Measurements from ENCODE around the gene HSFX3.
"Not testable (repeated sequence)": the region's sequence is repeated elsewhere in the genome, so short reads cannot be mapped to it uniquely, and the experiment has no call there.

Gene HSFX3

GRCh38 chrX:149549701-149550100 is at the start of gene HSFX3:
TSS of gene HSFX3 (minus strand) at chrX:149549924. CDS start at chrX:149549852, 72 bp downstream.
- not testable (repeated sequence) for DNase-seq

GRCh38 chrX:149598603-149599002 is 48.9 kb upstream of the HSFX3 start:
- DNase-seq = not testable (repeated sequence)

- not testable (repeated sequence) for DNase-seq
Observed at GRCh38 chrX:149595943-149596342, 46.2 kb upstream of the HSFX3 start.

- DNase-seq = not testable (repeated sequence)
Observed at GRCh38 chrX:149595214-149595613, 45.5 kb upstream of the HSFX3 start, which contains the start of gene HSFX2. TSS of gene HSFX2 (minus strand) at chrX:149595314. CDS start at chrX:149594700, 614 bp downstream.

GRCh38 chrX:149590993-149591392 is 41.3 kb upstream of the HSFX3 start:
- DNase-seq = not testable (repeated sequence)

- not testable (repeated sequence) for DNase-seq
Observed at GRCh38 chrX:149587359-149587758, 37.6 kb upstream of the HSFX3 start, which contains the start of gene MAGEA9B. TSS of gene MAGEA9B (minus strand) at chrX:149587459. CDS start at chrX:149583179, 4,280 bp downstream.

- DNase-seq = not testable (repeated sequence)
Observed at GRCh38 chrX:149585631-149586030, 35.9 kb upstream of the HSFX3 start.

- DNase-seq = not testable (repeated sequence)
Observed at GRCh38 chrX:149573456-149573855, 23.7 kb upstream of the HSFX3 start.

GRCh38 chrX:149572743-149573142 is 23.0 kb upstream of the HSFX3 start:
- no peak for DNase-seq

GRCh38 chrX:149571770-149572169 is 22.0 kb upstream of the HSFX3 start:
- no peak for DNase-seq

- no peak for DNase-seq
Observed at GRCh38 chrX:149570668-149571067, 20.9 kb upstream of the HSFX3 start.

GRCh38 chrX:149569770-149570169 is 20.0 kb upstream of the HSFX3 start:
- DNase-seq = no peak

- no peak for DNase-seq
Observed at GRCh38 chrX:149568701-149569296, 19.1 kb upstream of the HSFX3 start.

GRCh38 chrX:149567621-149568417 is 18.1 kb upstream of the HSFX3 start:
- no peak for DNase-seq

- DNase-seq = no peak
Observed at GRCh38 chrX:149563359-149563758, 13.6 kb upstream of the HSFX3 start.

GRCh38 chrX:149555251-149555650 is 5.5 kb upstream of the HSFX3 start:
- DNase-seq = not testable (repeated sequence)

- not testable (repeated sequence) for DNase-seq
Observed at GRCh38 chrX:149551939-149552248, 2.2 kb upstream of the HSFX3 start.

- not testable (repeated sequence) for DNase-seq
Observed at GRCh38 chrX:149551245-149551938, 1.7 kb upstream of the HSFX3 start.

- not testable (repeated sequence) for DNase-seq
Observed at GRCh38 chrX:149550454-149550853, 730 bp upstream of the HSFX3 start.

- DNase-seq = not testable (repeated sequence)
Observed at GRCh38 chrX:149547782-149548181, 1.9 kb downstream of the HSFX3 start.

- DNase-seq = not testable (repeated sequence)
Observed at GRCh38 chrX:149546962-149547361, 2.8 kb downstream of the HSFX3 start.

- not testable (repeated sequence) for DNase-seq
Observed at GRCh38 chrX:149545545-149546543, 3.9 kb downstream of the HSFX3 start.

All from NCI-H446 treated with DMSO at 0.1 percent for 48 hours (cell line).